Chondrocyte (in vitro differentiated cells): ENCODE data around the gene DNM3. TPM values are rescaled to one million over a fixed set of nuclear protein-coding genes. Genes with fewer than 3 reads are reported as not detected.

Source experiments
- DNase-seq: peaks from one replicate; pipeline ENCODE4 v3.0.0; 2021; ENCODE audit warnings: mixed read lengths, low spot score
- H3K27ac Mint-ChIP-seq: one replicate; pipeline ENCODE4 v1.8.0; 2021; ENCODE audit warnings: mild to moderate bottlenecking, moderate library complexity, mixed read lengths; ENCODE audit not compliant: unreplicated experiment
- H3K27me3 Mint-ChIP-seq: 2 replicates; pipeline ENCODE4 v1.8.0; 2021; ENCODE audit warnings: low read depth, mixed read lengths
- H3K36me3 Mint-ChIP-seq: 2 replicates; pipeline ENCODE4 v1.8.0; 2021; ENCODE audit warnings: low read depth, mixed read lengths
- H3K4me1 Mint-ChIP-seq: 2 replicates; pipeline ENCODE4 v1.8.0; 2021; ENCODE audit warnings: low read depth, mild to moderate bottlenecking, mixed read lengths
- H3K4me3 Mint-ChIP-seq: one replicate; pipeline ENCODE4 v1.8.0; 2021; ENCODE audit warnings: mild to moderate bottlenecking, moderate library complexity, mixed read lengths; ENCODE audit not compliant: unreplicated experiment
- H3K9me3 Mint-ChIP-seq: 2 replicates; pipeline ENCODE4 v1.8.0; 2021; ENCODE audit warnings: low read depth, mixed read lengths
- total RNA-seq: library from RNA; stranded (reverse); gene quantifications from 3 replicates; pipeline ENCODE4 v1.2.1, GENCODE V29; 2021
- TF ChIP-seq, protein P1 (sequence below): fragments of 200-600 bp; sonication (generic); IDR thresholded peaks from 2 replicates; pipeline ENCODE4 v1.5.0; 2021; ENCODE audit warnings: antibody characterized with exemption, mild to moderate bottlenecking, moderate library complexity

The DNM3 gene
- total RNA-seq, 1 donor from 2014 or later: 12.4 TPM

DNA sequence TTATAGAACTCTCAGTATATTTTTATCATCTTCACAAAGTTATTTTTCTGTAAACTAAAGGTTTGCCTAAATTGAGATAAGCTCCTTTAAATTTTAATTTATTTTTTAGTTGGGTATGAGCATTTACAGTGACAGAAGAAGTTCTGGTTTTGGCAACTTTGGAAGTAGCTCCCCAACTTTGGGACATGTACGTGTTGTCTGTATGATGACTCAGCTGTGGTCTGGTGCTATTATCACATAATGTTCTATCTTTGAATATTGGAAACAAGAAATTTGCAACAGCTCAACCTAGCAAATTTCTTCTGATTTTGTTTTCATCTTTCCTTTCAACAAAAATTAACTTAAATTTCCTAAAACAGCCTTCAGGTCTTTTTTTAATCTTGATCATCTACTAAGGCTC lies 532.6 kb downstream of the DNM3 start:
- peaks cover 41% of the 10 kb centered on the region for H3K4me1 Mint-ChIP-seq
- peaks cover 2% of the 10 kb centered on the region for H3K36me3 Mint-ChIP-seq
- H3K27me3 Mint-ChIP-seq: no peaks in the 10 kb centered on the region
- no peak for DNase-seq
- no peak overlapping the region for H3K4me3 Mint-ChIP-seq
- TF ChIP-seq, protein P1, sequence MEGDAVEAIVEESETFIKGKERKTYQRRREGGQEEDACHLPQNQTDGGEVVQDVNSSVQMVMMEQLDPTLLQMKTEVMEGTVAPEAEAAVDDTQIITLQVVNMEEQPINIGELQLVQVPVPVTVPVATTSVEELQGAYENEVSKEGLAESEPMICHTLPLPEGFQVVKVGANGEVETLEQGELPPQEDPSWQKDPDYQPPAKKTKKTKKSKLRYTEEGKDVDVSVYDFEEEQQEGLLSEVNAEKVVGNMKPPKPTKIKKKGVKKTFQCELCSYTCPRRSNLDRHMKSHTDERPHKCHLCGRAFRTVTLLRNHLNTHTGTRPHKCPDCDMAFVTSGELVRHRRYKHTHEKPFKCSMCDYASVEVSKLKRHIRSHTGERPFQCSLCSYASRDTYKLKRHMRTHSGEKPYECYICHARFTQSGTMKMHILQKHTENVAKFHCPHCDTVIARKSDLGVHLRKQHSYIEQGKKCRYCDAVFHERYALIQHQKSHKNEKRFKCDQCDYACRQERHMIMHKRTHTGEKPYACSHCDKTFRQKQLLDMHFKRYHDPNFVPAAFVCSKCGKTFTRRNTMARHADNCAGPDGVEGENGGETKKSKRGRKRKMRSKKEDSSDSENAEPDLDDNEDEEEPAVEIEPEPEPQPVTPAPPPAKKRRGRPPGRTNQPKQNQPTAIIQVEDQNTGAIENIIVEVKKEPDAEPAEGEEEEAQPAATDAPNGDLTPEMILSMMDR: no peak
- peaks cover 8% of the 10 kb centered on the region for H3K9me3 Mint-ChIP-seq
- peak overlapping the region; percentile 61 for H3K27ac Mint-ChIP-seq

DNA sequence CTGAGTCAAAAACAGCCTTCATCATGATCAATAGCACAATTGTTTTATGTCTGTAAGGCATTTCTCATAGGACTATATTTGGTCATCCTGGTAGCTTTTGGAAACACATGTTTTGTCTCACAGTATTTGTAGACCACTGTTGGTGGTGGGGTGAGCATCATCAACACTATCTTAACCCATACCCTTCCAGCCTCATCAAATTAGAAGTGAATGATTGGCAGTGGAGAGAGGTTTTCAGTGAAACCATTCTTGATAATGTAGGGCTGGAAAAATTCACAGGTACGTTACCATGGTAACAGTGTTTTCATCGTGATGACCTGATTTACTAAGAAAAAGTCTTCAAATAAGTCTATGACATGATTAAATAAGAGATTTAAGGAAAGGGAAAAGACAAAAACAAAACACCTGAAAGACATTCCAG lies 533.9 kb downstream of the DNM3 start:
- Mint-ChIP-seq H3K4me1 (peaks cover 48% of the 10 kb centered on the region), H3K4me3 (no peak overlapping the region)

GRCh38 chr1:172376431-172376830 lies 535.1 kb downstream of the DNM3 start:
- Mint-ChIP-seq H3K4me1 (peaks cover 56% of the 10 kb centered on the region), H3K4me3 (no peak overlapping the region), H3K27me3 (no peaks in the 10 kb centered on the region), H3K9me3 (no peaks in the 10 kb centered on the region), H3K36me3 (peaks cover 6% of the 10 kb centered on the region), H3K27ac (no peak overlapping the region)
- no peak for DNase-seq
- TF ChIP-seq, protein P1: no peak

More for the DNA sequence above, 533.9 kb downstream of the DNM3 start:
- Mint-ChIP-seq H3K36me3 (peaks cover 6% of the 10 kb centered on the region), H3K27ac (no peak overlapping the region), H3K27me3 (no peaks in the 10 kb centered on the region), H3K9me3 (peaks cover 2% of the 10 kb centered on the region)
- no peak for DNase-seq
- TF ChIP-seq, protein P1: no peak

GRCh38 chr1:172377565-172377964 lies 536.3 kb downstream of the DNM3 start:
- TF ChIP-seq, protein P1: no peak
- Mint-ChIP-seq H3K27me3 (no peaks in the 10 kb centered on the region), H3K27ac (no peak overlapping the region), H3K4me3 (no peak overlapping the region), H3K9me3 (no peaks in the 10 kb centered on the region), H3K36me3 (peaks cover 6% of the 10 kb centered on the region), H3K4me1 (peaks cover 67% of the 10 kb centered on the region)
- DNase-seq: no peak

DNA sequence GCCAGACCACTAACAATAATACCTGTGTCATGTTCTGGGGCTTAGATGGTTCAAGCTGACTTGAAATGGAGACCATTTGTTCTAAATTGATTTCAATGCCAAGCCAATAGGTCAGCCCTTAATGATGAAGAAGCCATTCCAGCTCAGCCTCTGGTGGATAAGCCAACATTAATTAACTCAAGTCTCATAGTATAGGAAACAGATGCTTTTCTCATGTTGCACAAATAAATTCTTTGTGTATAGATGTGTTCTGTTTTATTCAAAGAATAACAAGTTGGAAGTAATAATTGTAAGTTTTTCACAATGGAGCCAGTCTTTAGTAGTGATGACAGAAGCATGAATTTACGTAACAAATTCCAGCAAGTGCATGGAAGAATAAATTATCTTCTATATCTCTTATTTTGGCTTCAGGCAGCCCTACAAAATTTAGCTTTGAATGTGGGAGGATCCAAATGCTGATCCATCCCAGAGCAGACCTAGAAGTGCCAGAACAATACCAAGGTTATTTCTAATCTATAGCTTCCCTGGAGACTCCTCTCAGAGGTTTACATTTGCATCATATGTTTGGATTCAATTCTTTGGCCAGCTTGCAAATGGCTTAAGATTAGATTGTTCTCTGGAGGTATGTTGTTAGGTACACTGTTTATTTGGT lies 536.9 kb downstream of the DNM3 start:
- no peak for DNase-seq
- no peaks in the 10 kb centered on the region for H3K9me3 Mint-ChIP-seq
- H3K27ac Mint-ChIP-seq: no peak overlapping the region
- no peak overlapping the region for H3K4me3 Mint-ChIP-seq
- TF ChIP-seq, protein P1: no peak
- H3K36me3 Mint-ChIP-seq: peaks cover 6% of the 10 kb centered on the region
- no peaks in the 10 kb centered on the region for H3K27me3 Mint-ChIP-seq
- peaks cover 71% of the 10 kb centered on the region for H3K4me1 Mint-ChIP-seq
